ENCODE results near the gene SF1. TPM values are rescaled to one million over a fixed set of nuclear protein-coding genes. Genes with fewer than 3 reads are reported as not detected.

The SF1 gene
- total RNA-seq, 1 experiment from 2014 or later = 285 TPM

GRCh38 chr11:64786308-64786707 lies 8.0 kb upstream of the SF1 start (continued):
- TF ChIP-seq ATF3 (CRISPR knock-in tag; conservative IDR thresholded peaks at IDR 0.05) = no peak
- no peak for TF ChIP-seq MXD4 (CRISPR knock-in tag; IDR thresholded peaks at IDR 0.05; ENCODE audit: borderline replicate concordance)
- no peak for TF ChIP-seq TEAD4 (CRISPR knock-in tag; IDR thresholded peaks at IDR 0.05)
- no peak for TF ChIP-seq AR (CRISPR knock-in tag; IDR thresholded peaks at IDR 0.05)
- TF ChIP-seq ZBTB43 (CRISPR knock-in tag; IDR thresholded peaks at IDR 0.05) = no peak
- TF ChIP-seq NR1H2 (CRISPR knock-in tag; IDR thresholded peaks at IDR 0.05) = no peak
- no peak for TF ChIP-seq GTF2I (CRISPR knock-in tag; conservative IDR thresholded peaks at IDR 0.05)
- TF ChIP-seq ZBTB21 (CRISPR knock-in tag; IDR thresholded peaks at IDR 0.05; ENCODE audit: borderline replicate concordance) = no peak
- TF ChIP-seq ATF1 (CRISPR knock-in tag; IDR thresholded peaks at IDR 0.05) = no peak
- TF ChIP-seq ZNF263 (CRISPR knock-in tag; IDR thresholded peaks at IDR 0.05; ENCODE audit: low read depth) = no peak

GRCh38 chr11:64784813-64785581 lies 6.7 kb upstream of the SF1 start:
- ChIA-PET POLR2A (no interaction called here), CTCF (interaction anchor here (0.7 to 1.5 kb wide), 4 partner anchors 17 to 96 kb away, joined by 3 to 4 read pairs (median 3); partner anchors contain the start of gene MAP4K2)
- no peak overlapping the region for H3K4me3 Mint-ChIP-seq
- TF ChIP-seq ZBTB43 (CRISPR knock-in tag; IDR thresholded peaks at IDR 0.05) (no peak), RELA (CRISPR knock-in tag; IDR thresholded peaks at IDR 0.05; ENCODE audit: borderline replicate concordance) (no peak), JUN (CRISPR knock-in tag; IDR thresholded peaks at IDR 0.05) (no peak), CDX4 (CRISPR knock-in tag; IDR thresholded peaks at IDR 0.05; ENCODE audit: borderline replicate concordance) (no peak), E2F1 (CRISPR knock-in tag; IDR thresholded peaks at IDR 0.05) (no peak), EMX1 (CRISPR knock-in tag; IDR thresholded peaks at IDR 0.05) (no peak), ZNF423 (CRISPR knock-in tag; IDR thresholded peaks at IDR 0.05) (no peak), IRF1 (CRISPR knock-in tag; IDR thresholded peaks at IDR 0.05) (no peak), CTCF (IDR thresholded peaks at IDR 0.05) (no peak), SOX15 (CRISPR knock-in tag; IDR thresholded peaks at IDR 0.05) (no peak), ZNF396 (CRISPR knock-in tag; IDR thresholded peaks at IDR 0.05; ENCODE audit: borderline replicate concordance) (no peak), SP1 (CRISPR knock-in tag; conservative IDR thresholded peaks at IDR 0.05) (no peak), GRHL2 (CRISPR knock-in tag; IDR thresholded peaks at IDR 0.05; ENCODE audit: insufficient replicate concordance, severe bottlenecking) (no peak), ZNF232 (CRISPR knock-in tag; IDR thresholded peaks at IDR 0.05) (no peak)

More at GRCh38 chr11:64784813-64785581, 6.7 kb upstream of the SF1 start:
- DNase-seq (ENCODE audit: low spot score) (no peak), ATAC-seq (no peak)
- H3K9me3 Mint-ChIP-seq = no peaks in the 10 kb centered on the region
- no peaks in the 10 kb centered on the region; the same call in 1 of the 2 replicates for H3K36me3 Mint-ChIP-seq
- no peaks in the 10 kb centered on the region for H3K27me3 Mint-ChIP-seq (ENCODE audit: low read depth)
- H3K27ac Mint-ChIP-seq = no peak overlapping the region
- H3K4me1 Mint-ChIP-seq = peaks cover 3% of the 10 kb centered on the region; the same call in 1 of the 2 replicates
